Right lobe of liver (tissue), 4 donors: ENCODE measurements around the gene CYBA.

Experiments
- POLR2A ChIP-seq: fragments of 450-650 bp; IDR thresholded peaks from one replicate; pipeline ENCODE4 v1.6.1; 2017; ENCODE audit warnings: antibody characterized with exemption, mild to moderate bottlenecking
- TF ChIP-seq, protein P1 (sequence below), 4 donors: fragments of 200-600 bp in 3 of 4; fragments of 450-650 bp in 1 of 4; IDR thresholded peaks; one replicate each; pipeline versions ENCODE4 v1.5.1 to v1.8.0; 2016 to 2022; ENCODE audit warnings: antibody characterized with exemption in 4 of 4, mild to moderate bottlenecking in 2 of 4
- donor health status: DM: no; HTN: no; CAD: no.
- donor health status: DM: no; HTN: no; CAD: no.
- donor health status: DM: no; HTN: yes; CAD: no.

DNA sequence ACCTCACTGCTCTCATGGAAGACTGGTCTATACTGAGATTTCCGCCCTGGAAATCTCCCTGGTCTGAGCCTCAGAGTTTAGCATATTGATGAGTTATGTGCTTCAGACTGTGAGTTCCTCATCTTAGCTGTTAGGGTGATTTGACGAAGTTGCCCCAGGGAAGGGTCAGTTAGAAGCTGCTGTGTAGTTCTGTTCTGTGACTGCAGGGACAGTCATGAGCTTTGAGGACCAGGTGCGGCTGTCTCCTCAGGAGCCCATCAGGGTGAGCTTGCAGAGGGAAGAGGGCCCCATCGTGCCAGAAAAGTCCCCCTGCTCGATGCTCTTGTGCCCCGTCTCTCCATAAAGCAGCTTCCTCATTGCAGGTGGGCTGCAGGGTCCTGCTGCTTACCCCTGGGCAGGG, 40.8 kb downstream of the CYBA start:
- TF ChIP-seq, protein P1, sequence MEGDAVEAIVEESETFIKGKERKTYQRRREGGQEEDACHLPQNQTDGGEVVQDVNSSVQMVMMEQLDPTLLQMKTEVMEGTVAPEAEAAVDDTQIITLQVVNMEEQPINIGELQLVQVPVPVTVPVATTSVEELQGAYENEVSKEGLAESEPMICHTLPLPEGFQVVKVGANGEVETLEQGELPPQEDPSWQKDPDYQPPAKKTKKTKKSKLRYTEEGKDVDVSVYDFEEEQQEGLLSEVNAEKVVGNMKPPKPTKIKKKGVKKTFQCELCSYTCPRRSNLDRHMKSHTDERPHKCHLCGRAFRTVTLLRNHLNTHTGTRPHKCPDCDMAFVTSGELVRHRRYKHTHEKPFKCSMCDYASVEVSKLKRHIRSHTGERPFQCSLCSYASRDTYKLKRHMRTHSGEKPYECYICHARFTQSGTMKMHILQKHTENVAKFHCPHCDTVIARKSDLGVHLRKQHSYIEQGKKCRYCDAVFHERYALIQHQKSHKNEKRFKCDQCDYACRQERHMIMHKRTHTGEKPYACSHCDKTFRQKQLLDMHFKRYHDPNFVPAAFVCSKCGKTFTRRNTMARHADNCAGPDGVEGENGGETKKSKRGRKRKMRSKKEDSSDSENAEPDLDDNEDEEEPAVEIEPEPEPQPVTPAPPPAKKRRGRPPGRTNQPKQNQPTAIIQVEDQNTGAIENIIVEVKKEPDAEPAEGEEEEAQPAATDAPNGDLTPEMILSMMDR (IDR thresholded peaks at IDR 0.05), result no peak
- TF ChIP-seq POLR2A, result no peak
